Small intestine (tissue), 7 donors: Measurements from ENCODE around the gene B4GALNT4. TPM values are rescaled to one million over a fixed set of nuclear protein-coding genes. Genes with fewer than 3 reads are reported as not detected.
"Not testable (repeated sequence)": the region's sequence is repeated elsewhere in the genome, so short reads cannot be mapped to it uniquely, and the experiment has no call there.

ENCODE experiments used
- DNase-seq, 2 donors: peaks; one replicate each; pipeline versions ENCODE4 v3.0.0 to v3.0.0-alpha.2; 2013
- FAIRE-seq: peaks from 2 replicates; lab custom pipeline; 2012; peaks lifted over from hg19 to GRCh38; lab: Jason Lieb, UNC
- H3K27ac ChIP-seq, 3 donors: one replicate each; pipeline ENCODE4 v1.5.1; 2013; ENCODE audit warnings: low read length in 2 of 3, mild to moderate bottlenecking in 2 of 3, control low read depth in 1 of 3, inconsistent platforms in 1 of 3, low read depth in 1 of 3, moderate library complexity in 1 of 3
- H3K27me3 ChIP-seq, 3 donors: one replicate each; pipeline ENCODE4 v1.6.1; 2013; ENCODE audit warnings: low read length in 3 of 3, inconsistent platforms in 1 of 3; ENCODE audit not compliant: control insufficient read depth in 3 of 3, insufficient read depth in 3 of 3
- H3K36me3 ChIP-seq, 3 donors: one replicate each; pipeline ENCODE4 v1.6.1; 2013; ENCODE audit warnings: low read length in 3 of 3, inconsistent platforms in 1 of 3, low read depth in 1 of 3, mild to moderate bottlenecking in 1 of 3, moderate library complexity in 1 of 3; ENCODE audit not compliant: control insufficient read depth in 3 of 3, insufficient read depth in 2 of 3
- H3K4me1 ChIP-seq, 3 donors: one replicate each; pipeline ENCODE4 v1.6.1; 2013; ENCODE audit warnings: low read length in 2 of 3, inconsistent platforms in 1 of 3, low read depth in 1 of 3, mild to moderate bottlenecking in 1 of 3, moderate library complexity in 1 of 3; ENCODE audit not compliant: control insufficient read depth in 3 of 3, insufficient read depth in 2 of 3
- H3K4me3 ChIP-seq, 3 donors: one replicate each; pipeline ENCODE4 v1.5.1; 2013; ENCODE audit warnings: low read length in 3 of 3, control low read depth in 1 of 3, inconsistent platforms in 1 of 3, low read depth in 1 of 3, mild to moderate bottlenecking in 1 of 3, moderate library complexity in 1 of 3
- H3K9me3 ChIP-seq, 2 donors: one replicate each; pipeline ENCODE4 v1.6.1; 2013; ENCODE audit warnings: low read depth in 1 of 2, low read length in 1 of 2; ENCODE audit not compliant: control insufficient read depth in 2 of 2, insufficient read depth in 1 of 2
- WGBS, 3 donors: extraction: QIAGEN DNeasy Blood & Tissue Kit; methylation state at CpG; one replicate each; pipeline ENCODE4 v1.1.7; 2013; 5-methylcytosine and 5-hydroxymethylcytosine counted together
- polyA plus RNA-seq, 4 donors: library from polyadenylated mRNA; stranded (reverse) in 3 of 4; unstranded in 1 of 4; fragments of 200-250 nt in 3 of 4; fragments of 120-200 nt in 1 of 4; gene quantifications; one replicate each; pipeline versions ENCODE4 v1.2.1 to v1.2.3, GENCODE V29; 2013
- donor health status: healthy with polysubstance abuse.
- donor health status: control.
- donor health status: control.
- donor health status: Bipolar disorder and iron deficiency.
- donor health status: healthy.

Gene B4GALNT4
- polyA plus RNA-seq, 4 donors: 4.5 to 23.8 (median 7.5) TPM

GRCh38 chr11:327581-327923 lies 41.7 kb upstream of the B4GALNT4 start:
- H3K9me3 ChIP-seq: no peaks in the 10 kb centered on the region
- no peak for FAIRE-seq
- H3K36me3 ChIP-seq: no peaks in the 10 kb centered on the region
- no peak overlapping the region for H3K4me3 ChIP-seq
- no peak for DNase-seq
- peak overlapping the region in 2 of 3 donors; percentile 59 to 87 for H3K27ac ChIP-seq
- H3K27me3 ChIP-seq: no peaks in the 10 kb centered on the region
- 96 to 100% (median 98%) methylated on average over 3 of the region's 3 CpGs for WGBS, 3 donors
- H3K4me1 ChIP-seq: peaks cover 0 to 33% (median 11%) of the 10 kb centered on the region in 3 donors

GRCh38 chr11:328012-328411 lies 41.3 kb upstream of the B4GALNT4 start:
- H3K27ac ChIP-seq: no peak overlapping the region
- FAIRE-seq (no peak), DNase-seq (no peak)
- H3K9me3 ChIP-seq: no peaks in the 10 kb centered on the region
- H3K36me3 ChIP-seq: no peaks in the 10 kb centered on the region
- no peaks in the 10 kb centered on the region for H3K27me3 ChIP-seq
- H3K4me3 ChIP-seq: peak overlapping the region in 1 of 3 donors; percentile 2
- WGBS, 3 donors: 97 to 98% (median 98%) methylated on average over 13 of the region's 13 CpGs
- peaks cover 0 to 33% (median 11%) of the 10 kb centered on the region in 3 donors for H3K4me1 ChIP-seq

GRCh38 chr11:328516-329100 lies 40.7 kb upstream of the B4GALNT4 start:
- peaks cover 0 to 33% (median 11%) of the 10 kb centered on the region in 3 donors for H3K4me1 ChIP-seq
- not testable (repeated sequence) for H3K9me3 ChIP-seq, FAIRE-seq, DNase-seq, H3K36me3 ChIP-seq, H3K27me3 ChIP-seq, H3K4me3 ChIP-seq, H3K27ac ChIP-seq
- WGBS, 3 donors: 92 to 95% (median 94%) methylated on average over 15 of the region's 15 CpGs

GRCh38 chr11:329886-330253 lies 39.4 kb upstream of the B4GALNT4 start:
- Histone ChIP-seq H3K36me3 (no peaks in the 10 kb centered on the region), H3K4me1 (peaks cover 0 to 36% (median 14%) of the 10 kb centered on the region in 3 donors), H3K27me3 (no peaks in the 10 kb centered on the region), H3K9me3 (no peaks in the 10 kb centered on the region), H3K4me3 (no peak overlapping the region), H3K27ac (no peak overlapping the region)
- WGBS, 3 donors: 93 to 97% (median 93%) methylated on average over 2 of the region's 2 CpGs
- FAIRE-seq (no peak), DNase-seq (no peak)

- 73 to 80% (median 78%) methylated on average over 14 of the region's 14 CpGs for WGBS, 3 donors
- DNase-seq (no peak), FAIRE-seq (no peak)
- no peaks in the 10 kb centered on the region for H3K36me3 ChIP-seq
- H3K27me3 ChIP-seq: no peaks in the 10 kb centered on the region
- no peak overlapping the region for H3K27ac ChIP-seq
- H3K4me1 ChIP-seq: peaks cover 0 to 36% (median 14%) of the 10 kb centered on the region in 3 donors
- H3K9me3 ChIP-seq: no peaks in the 10 kb centered on the region
- H3K4me3 ChIP-seq: no peak overlapping the region
Observed at GRCh38 chr11:330307-330693, 39.0 kb upstream of the B4GALNT4 start.

GRCh38 chr11:330694-331357 lies 38.5 kb upstream of the B4GALNT4 start:
- Histone ChIP-seq H3K36me3 (no peaks in the 10 kb centered on the region), H3K27ac (no peak overlapping the region), H3K27me3 (no peaks in the 10 kb centered on the region), H3K9me3 (no peaks in the 10 kb centered on the region), H3K4me3 (no peak overlapping the region), H3K4me1 (peaks cover 0 to 37% (median 14%) of the 10 kb centered on the region in 3 donors)
- no peak for FAIRE-seq
- 65 to 86% (median 75%) methylated on average over 34 of the region's 34 CpGs for WGBS, 3 donors
- no peak for DNase-seq

GRCh38 chr11:331358-332060 lies 37.8 kb upstream of the B4GALNT4 start:
- no peak for DNase-seq
- no peaks in the 10 kb centered on the region for H3K27me3 ChIP-seq
- H3K27ac ChIP-seq: no peak overlapping the region
- H3K9me3 ChIP-seq: no peaks in the 10 kb centered on the region
- H3K36me3 ChIP-seq: no peaks in the 10 kb centered on the region
- no peak overlapping the region for H3K4me3 ChIP-seq
- H3K4me1 ChIP-seq: peaks cover 0 to 37% (median 13%) of the 10 kb centered on the region in 3 donors
- FAIRE-seq: no peak
- 82 to 88% (median 84%) methylated on average over 17 to 19 of the region's 19 CpGs for WGBS, 3 donors

- peaks cover 0 to 30% (median 7%) of the 10 kb centered on the region in 3 donors for H3K4me1 ChIP-seq
- no peak overlapping the region for H3K27ac ChIP-seq
- DNase-seq: no peak
- no peaks in the 10 kb centered on the region for H3K27me3 ChIP-seq
- H3K4me3 ChIP-seq: no peak overlapping the region
- no peak for FAIRE-seq
- no peaks in the 10 kb centered on the region for H3K36me3 ChIP-seq
- no peaks in the 10 kb centered on the region for H3K9me3 ChIP-seq
- WGBS, 3 donors: 79 to 90% (median 82%) methylated on average over 23 of the region's 23 CpGs
Observed at GRCh38 chr11:332651-333480, 36.4 kb upstream of the B4GALNT4 start.
